ENCODE measurements around the gene MST1. TPM values are rescaled to one million over a fixed set of nuclear protein-coding genes. Genes with fewer than 3 reads are reported as not detected.

MST1 gene
- total and polyA plus RNA-seq, 2 of the 8 experiments (the other 6 are each of a cell fraction or from before 2014, with no cell fraction given): 6.2 to 9.5 TPM

DNA sequence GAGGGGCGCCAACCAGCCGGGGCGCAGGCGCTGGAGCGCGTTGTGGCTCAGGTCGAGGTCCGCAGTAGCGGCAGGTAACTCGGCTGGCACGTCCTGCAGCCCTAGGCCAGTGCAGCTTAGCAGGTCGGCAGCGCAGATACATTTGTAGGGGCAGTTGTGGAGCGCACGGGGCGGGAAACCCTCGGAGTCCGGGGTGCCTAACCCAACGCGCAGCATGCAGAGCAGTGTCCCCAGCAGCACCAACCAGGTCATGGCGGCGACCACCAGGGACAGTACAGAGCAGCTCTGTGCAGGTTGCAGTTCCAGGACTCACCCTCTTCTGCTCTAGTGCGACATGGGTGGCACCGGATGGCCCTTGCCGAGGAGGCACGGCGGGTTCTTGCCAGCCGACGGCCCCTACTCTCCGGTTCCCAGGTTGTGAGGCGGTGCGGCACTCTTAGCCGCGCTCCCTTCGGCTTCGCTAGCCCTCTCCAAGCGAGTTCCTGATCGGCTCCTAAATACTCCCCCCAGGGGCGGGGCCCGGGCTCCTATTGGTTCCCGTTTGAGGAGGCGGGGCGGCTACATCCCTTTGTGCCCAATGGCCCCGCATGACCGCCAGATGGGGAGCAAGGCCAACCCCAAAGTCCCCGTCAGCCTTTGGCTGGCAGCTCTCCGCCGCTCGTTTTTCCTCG, 30.1 kb upstream of the MST1 start, which contains the start of gene AMIGO3 (continued):
- TF ChIP-seq, protein P1, sequence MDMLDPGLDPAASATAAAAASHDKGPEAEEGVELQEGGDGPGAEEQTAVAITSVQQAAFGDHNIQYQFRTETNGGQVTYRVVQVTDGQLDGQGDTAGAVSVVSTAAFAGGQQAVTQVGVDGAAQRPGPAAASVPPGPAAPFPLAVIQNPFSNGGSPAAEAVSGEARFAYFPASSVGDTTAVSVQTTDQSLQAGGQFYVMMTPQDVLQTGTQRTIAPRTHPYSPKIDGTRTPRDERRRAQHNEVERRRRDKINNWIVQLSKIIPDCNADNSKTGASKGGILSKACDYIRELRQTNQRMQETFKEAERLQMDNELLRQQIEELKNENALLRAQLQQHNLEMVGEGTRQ (IDR thresholded peaks at IDR 0.05; ENCODE audit: low read length): no peak
- TF ChIP-seq NRF1 (IDR thresholded peaks at IDR 0.05; ENCODE audit: low read depth, low read length): no peak
- no peak for TF ChIP-seq CHD1 (IDR thresholded peaks at IDR 0.05; ENCODE audit: low read depth, low read length)
- TF ChIP-seq TEAD4 (IDR thresholded peaks at IDR 0.05; ENCODE audit: low read depth, low read length): no peak
- no peak; the same call in 1 of the 2 replicates for TF ChIP-seq PHF8 (conservative IDR thresholded peaks at IDR 0.05; ENCODE audit: low read depth, low read length)
- TF ChIP-seq FOSL1 (IDR thresholded peaks at IDR 0.05; ENCODE audit: insufficient read depth, low read depth, low read length): 0 out of 2 replicates have a peak, but pooled peaks have one; percentile 2
- TF ChIP-seq RNF2 (IDR thresholded peaks at IDR 0.05; ENCODE audit: borderline replicate concordance, low read depth, low read length, missing control alignments, poor library complexity, severe bottlenecking): no peak
- no peak for TF ChIP-seq ATF3 (IDR thresholded peaks at IDR 0.05; ENCODE audit: insufficient read depth, low read depth, low read length)
- TF ChIP-seq SIN3A (conservative IDR thresholded peaks at IDR 0.05 in 1 of 2, IDR thresholded peaks at IDR 0.05 in 1 of 2; ENCODE audit: low read depth in 1 of 2, low read length in 2 of 2): 0 out of 4 replicates have a peak, but pooled peaks of 1 of the 2 experiments have one; percentile 23
- TF ChIP-seq ASH2L (IDR thresholded peaks at IDR 0.05; ENCODE audit: low read length): peak; percentile 20
- no peak for TF ChIP-seq EGR1 (IDR thresholded peaks at IDR 0.05; ENCODE audit: borderline replicate concordance, low read depth, low read length)
